SK-MEL-5 (cell line): ENCODE results near the gene PTPN4. TPM values are rescaled to one million over a fixed set of nuclear protein-coding genes. Genes with fewer than 3 reads are reported as not detected.
"Not testable (repeated sequence)": the region's sequence is repeated elsewhere in the genome, so short reads cannot be mapped to it uniquely, and the experiment has no call there.

Experiments used
- DNase-seq: peaks from one replicate; pipeline ENCODE4 v3.0.0-alpha.2; 2016; ENCODE audit warnings: low read depth, low spot score
- in situ Hi-C: cut with HindIII; loops from 2 replicates; pipeline ENCODE4 v1.10.0; 2016; ENCODE audit warnings: low sequenced_read_pairs, high pct_unique_total_duplicates, low pct_unique_long_range_greater_than_20kb
- total RNA-seq: library from RNA; depleted of rRNA; stranded (reverse); fragments of >200 nt; shearing (Covaris generic); gene quantifications from 2 replicates; pipeline ENCODE4 v1.2.3, GENCODE V29; 2014; rRNA removed

The PTPN4 gene
- total RNA-seq, 1 experiment from 2014 or later: 15.7 TPM

GRCh38 chr2:120012771-120013596, 253.3 kb downstream of the PTPN4 start, which contains the start of gene EPB41L5:
TSS of gene EPB41L5 (plus strand) at chr2:120013077. CDS start at chr2:120019085, 6,008 bp downstream.
- in situ Hi-C loops: no loop called here
- peak; percentile 89 for DNase-seq

- peak; percentile 4 for DNase-seq
- in situ Hi-C loops: no loop called here
These were observed 254.0 kb downstream of the PTPN4 start for GRCh38 chr2:120013597-120014223.

- no peak for DNase-seq
- in situ Hi-C loops: no loop called here
These were observed 254.7 kb downstream of the PTPN4 start for GRCh38 chr2:120014226-120014980.

GRCh38 chr2:120016800-120017199, 257.1 kb downstream of the PTPN4 start:
- no peak for DNase-seq

GRCh38 chr2:120017201-120017600, 257.5 kb downstream of the PTPN4 start:
- in situ Hi-C loops: no loop called here

More at GRCh38 chr2:120016800-120017199, 257.1 kb downstream of the PTPN4 start:
- in situ Hi-C loops: no loop called here

GRCh38 chr2:120018549-120018948, 258.8 kb downstream of the PTPN4 start:
- DNase-seq: no peak
- in situ Hi-C loops: no loop called here

More at GRCh38 chr2:120017201-120017600, 257.5 kb downstream of the PTPN4 start:
- no peak for DNase-seq

GRCh38 chr2:120020554-120020953, 260.8 kb downstream of the PTPN4 start:
- in situ Hi-C loops: no loop called here
- no peak for DNase-seq

- in situ Hi-C loops, DNase-seq: not testable (repeated sequence)
These were observed 262.8 kb downstream of the PTPN4 start for GRCh38 chr2:120022505-120022904.

- in situ Hi-C loops: no loop called here
- DNase-seq: no peak
These were observed 267.2 kb downstream of the PTPN4 start for GRCh38 chr2:120026890-120027289.

GRCh38 chr2:120028795-120029194, 269.1 kb downstream of the PTPN4 start:
- in situ Hi-C loops: no loop called here
- DNase-seq: no peak

GRCh38 chr2:120029672-120030640, 270.2 kb downstream of the PTPN4 start:
- in situ Hi-C loops: no loop called here
- no peak for DNase-seq

GRCh38 chr2:120032297-120032696, 272.6 kb downstream of the PTPN4 start:
- no peak for DNase-seq
- in situ Hi-C loops: no loop called here

Other genes with a start within 250 kb of the PTPN4 start
- not detected in 2 replicates for gene SCTR, start 235.4 kb upstream of the PTPN4 start, total RNA-seq
- gene CFAP221, start 215.5 kb upstream of the PTPN4 start, total RNA-seq: not detected in 2 replicates
- gene TMEM177, start 80.7 kb upstream of the PTPN4 start, total RNA-seq: 39.9 and 47.3 TPM in 2 replicates